HUES64 (cell line): ENCODE results near the gene LIMK2.
"Not testable (repeated sequence)": the region's sequence is repeated elsewhere in the genome, so short reads cannot be mapped to it uniquely, and the experiment has no call there.

Source experiments
- H3K27ac ChIP-seq: 2 replicates; pipeline ENCODE4 v1.7.0; 2013; ENCODE audit warnings: low read depth, low read length, inconsistent platforms
- H3K27me3 ChIP-seq: 2 replicates; pipeline ENCODE4 v1.6.1; 2013; ENCODE audit warnings: mild to moderate bottlenecking, low read length; ENCODE audit not compliant: insufficient read depth
- H3K36me3 ChIP-seq: 2 replicates; pipeline ENCODE4 v1.6.1; 2013; ENCODE audit warnings: mild to moderate bottlenecking, low read length; ENCODE audit not compliant: insufficient read depth
- H3K4me1 ChIP-seq: 2 replicates; pipeline ENCODE4 v1.6.1; 2013; ENCODE audit warnings: mild to moderate bottlenecking, low read length, moderate library complexity; ENCODE audit not compliant: insufficient read depth
- H3K4me3 ChIP-seq: 2 replicates; pipeline ENCODE4 v1.5.1; 2013; ENCODE audit warnings: mild to moderate bottlenecking, low read length, moderate library complexity
- H3K9ac ChIP-seq: 2 replicates; pipeline ENCODE4 v1.6.1; 2013; ENCODE audit warnings: mild to moderate bottlenecking, low read depth, low read length
- H3K9me3 ChIP-seq: 2 replicates; pipeline ENCODE4 v1.6.1; 2013; ENCODE audit warnings: low read depth, low read length; ENCODE audit not compliant: insufficient read depth
- WGBS: fragments of 150-250, 120-280 bp; methylation state at CpG from one replicate; pipeline ENCODE4 v1.1.7; 2013; ENCODE audit warnings: missing lambda C conversion rate; 5-methylcytosine and 5-hydroxymethylcytosine counted together

The LIMK2 gene

DNA sequence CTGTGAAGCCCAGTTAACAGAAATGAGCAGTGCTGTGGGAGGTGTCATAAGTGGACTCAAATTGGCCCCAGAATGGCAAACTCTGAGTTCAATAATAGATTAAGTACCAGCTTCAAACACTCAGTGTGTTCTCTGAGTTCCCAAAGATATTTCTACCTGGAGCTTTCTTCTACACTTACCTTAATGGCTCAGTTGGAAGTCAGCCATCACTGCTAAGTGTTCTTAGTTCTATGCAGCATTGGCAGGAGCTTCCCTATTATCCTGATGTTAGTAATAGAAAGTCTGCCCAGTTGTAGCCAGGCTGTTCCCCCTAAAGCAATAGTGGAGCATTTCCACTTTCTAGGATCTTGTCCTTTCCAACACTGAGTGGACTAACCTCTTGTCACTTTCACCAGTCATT, 89.9 kb downstream of the LIMK2 start:
- Histone ChIP-seq H3K36me3 (no peaks in the 10 kb centered on the region), H3K27me3 (no peaks in the 10 kb centered on the region), H3K9ac (no peak overlapping the region), H3K4me3 (no peak overlapping the region), H3K9me3 (no peaks in the 10 kb centered on the region), H3K27ac (no peak overlapping the region), H3K4me1 (no peaks in the 10 kb centered on the region)

GRCh38 chr22:31302537-31302936, 90.4 kb downstream of the LIMK2 start:
- Histone ChIP-seq H3K27ac (no peak overlapping the region), H3K4me3 (no peak overlapping the region), H3K36me3 (no peaks in the 10 kb centered on the region), H3K4me1 (no peaks in the 10 kb centered on the region), H3K27me3 (no peaks in the 10 kb centered on the region), H3K9me3 (no peaks in the 10 kb centered on the region), H3K9ac (no peak overlapping the region)
- WGBS: 97% methylated on average over 3 of the region's 3 CpGs

GRCh38 chr22:31305194-31305593, 93.1 kb downstream of the LIMK2 start:
- WGBS: 91% methylated on average over 3 of the region's 3 CpGs
- Histone ChIP-seq H3K4me1 (no peaks in the 10 kb centered on the region), H3K36me3 (no peaks in the 10 kb centered on the region), H3K9ac (no peak overlapping the region), H3K9me3 (no peaks in the 10 kb centered on the region), H3K4me3 (no peak overlapping the region), H3K27ac (no peak overlapping the region), H3K27me3 (no peaks in the 10 kb centered on the region)

DNA sequence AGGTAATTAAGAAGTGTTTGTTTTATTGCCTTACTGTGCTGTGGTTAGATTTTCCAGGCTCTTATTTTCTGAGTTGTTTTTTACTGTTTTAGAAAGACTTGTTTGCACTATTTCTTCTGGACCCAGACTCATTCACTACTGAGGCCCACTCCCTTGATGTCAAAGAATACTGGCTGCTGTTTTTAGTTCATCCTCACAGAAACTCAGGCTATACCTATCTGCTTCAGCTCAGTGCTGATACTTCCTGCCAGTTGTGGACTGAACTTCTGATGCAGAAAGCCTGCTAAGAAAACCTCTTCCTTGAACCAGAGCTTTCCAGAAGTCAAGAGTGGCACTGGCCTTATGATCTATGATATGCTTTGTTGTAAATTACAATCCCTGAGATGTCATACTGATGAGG, 96.1 kb downstream of the LIMK2 start:
- Histone ChIP-seq H3K4me1 (no peaks in the 10 kb centered on the region), H3K27ac (no peak overlapping the region), H3K9me3 (no peaks in the 10 kb centered on the region), H3K36me3 (no peaks in the 10 kb centered on the region), H3K27me3 (no peaks in the 10 kb centered on the region), H3K4me3 (no peak overlapping the region), H3K9ac (no peak overlapping the region)

GRCh38 chr22:31313366-31314147, 101.5 kb downstream of the LIMK2 start:
- Histone ChIP-seq H3K27ac (peak overlapping the region; percentile 48; the same call in 1 of the 2 replicates), H3K4me3 (no peak overlapping the region), H3K9me3 (peaks cover 9% of the 10 kb centered on the region; the same call in 1 of the 2 replicates), H3K9ac (peak overlapping the region; percentile 59; the same call in 1 of the 2 replicates), H3K36me3 (no peaks in the 10 kb centered on the region), H3K27me3 (no peaks in the 10 kb centered on the region), H3K4me1 (peaks cover 3% of the 10 kb centered on the region)
- WGBS: 66% methylated on average over 6 of the region's 6 CpGs

- not testable (repeated sequence) for H3K9me3 ChIP-seq, H3K36me3 ChIP-seq, H3K27ac ChIP-seq, H3K4me1 ChIP-seq, H3K9ac ChIP-seq, H3K27me3 ChIP-seq, H3K4me3 ChIP-seq
- WGBS: 90% methylated on average over 1 of the region's 1 CpG
These were observed 102.1 kb downstream of the LIMK2 start for GRCh38 chr22:31314220-31314619.

DNA sequence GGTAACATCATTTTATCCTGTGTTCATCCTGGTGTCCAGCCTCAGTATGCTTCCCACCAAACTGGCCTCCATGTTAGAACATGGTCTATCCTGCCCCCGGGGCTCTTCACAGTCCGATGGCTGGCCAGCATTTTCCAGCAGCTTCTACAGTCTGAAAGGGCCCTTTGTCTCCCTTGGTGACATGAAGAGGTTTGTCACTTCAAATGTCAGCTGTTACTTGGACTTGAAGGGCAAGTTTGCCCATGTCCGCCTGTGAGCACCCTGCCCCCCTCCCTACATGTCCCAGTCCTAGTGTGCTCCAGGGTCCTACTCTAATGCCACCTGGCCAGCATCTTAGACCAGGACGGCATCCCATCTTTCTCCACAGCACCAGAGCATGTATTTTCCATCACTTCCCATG, 109.3 kb downstream of the LIMK2 start:
- no peak overlapping the region for H3K27ac ChIP-seq
- no peak overlapping the region for H3K9ac ChIP-seq
- H3K4me1 ChIP-seq: no peaks in the 10 kb centered on the region
- no peaks in the 10 kb centered on the region for H3K27me3 ChIP-seq
- 91% methylated on average over 4 of the region's 4 CpGs for WGBS
- peaks cover 28% of the 10 kb centered on the region for H3K36me3 ChIP-seq
- H3K4me3 ChIP-seq: no peak overlapping the region
- H3K9me3 ChIP-seq: no peaks in the 10 kb centered on the region

DNA sequence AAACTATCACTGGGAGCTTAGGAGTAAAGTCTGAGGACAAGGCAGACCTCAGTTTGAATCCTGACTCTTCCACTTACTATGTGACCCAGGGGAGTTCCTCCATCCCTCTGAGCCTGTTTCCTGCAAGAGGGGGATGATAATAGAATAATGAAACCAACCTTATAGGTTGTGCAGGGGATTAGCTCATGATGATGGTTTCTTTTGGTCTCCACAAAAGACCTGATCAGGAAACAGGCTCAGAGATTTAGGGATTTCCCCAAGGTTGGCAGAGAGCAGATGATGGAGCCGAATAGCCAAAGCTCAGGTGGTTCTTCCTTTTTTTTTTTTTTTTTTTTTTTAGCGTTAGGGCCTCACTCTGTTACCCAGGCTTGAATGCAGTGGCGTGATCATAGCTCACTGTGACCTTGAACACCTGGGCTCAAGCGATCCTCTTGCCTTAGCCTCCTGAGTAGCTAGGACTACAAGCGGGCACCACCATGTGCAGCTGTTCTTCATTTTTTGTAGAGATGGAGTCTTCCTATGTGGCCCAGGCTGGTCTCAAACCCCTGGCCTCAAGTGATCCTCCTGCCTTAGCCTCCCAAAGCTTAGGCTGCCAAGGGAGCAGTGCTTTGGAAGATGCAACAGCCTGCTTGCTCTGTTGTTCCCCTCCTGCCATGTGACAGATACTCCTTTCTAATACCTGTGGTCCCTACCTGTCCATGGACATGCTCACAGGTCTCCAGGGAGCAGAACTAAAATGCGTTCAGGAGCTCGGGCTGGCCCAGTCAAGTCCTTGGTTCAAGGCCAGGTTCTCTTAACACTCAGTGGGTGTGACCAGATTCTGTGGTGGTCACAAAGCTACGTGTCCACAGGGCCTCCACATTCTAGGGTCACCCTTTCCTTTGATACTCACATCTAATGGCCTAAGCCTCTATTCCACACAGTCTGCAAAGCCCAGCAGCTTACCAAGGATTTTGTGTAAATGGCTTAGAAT, 111.8 kb downstream of the LIMK2 start:
- Histone ChIP-seq H3K4me3 (no peak overlapping the region), H3K9ac (no peak overlapping the region), H3K27ac (no peak overlapping the region), H3K4me1 (peaks cover 8% of the 10 kb centered on the region; the same call in 1 of the 2 replicates), H3K9me3 (no peaks in the 10 kb centered on the region), H3K36me3 (peaks cover 53% of the 10 kb centered on the region), H3K27me3 (no peaks in the 10 kb centered on the region)
- 93% methylated on average over 8 of the region's 8 CpGs for WGBS

- Histone ChIP-seq H3K4me1 (peaks cover 12% of the 10 kb centered on the region; the same call in 1 of the 2 replicates), H3K9ac (no peak overlapping the region), H3K9me3 (no peaks in the 10 kb centered on the region), H3K4me3 (no peak overlapping the region), H3K27ac (no peak overlapping the region), H3K27me3 (no peaks in the 10 kb centered on the region), H3K36me3 (peaks cover 80% of the 10 kb centered on the region)
- WGBS: 95% methylated on average over 9 of the region's 9 CpGs
These were observed 114.8 kb downstream of the LIMK2 start for GRCh38 chr22:31326877-31327276.

GRCh38 chr22:31327806-31328543, 115.9 kb downstream of the LIMK2 start:
- Histone ChIP-seq H3K36me3 (peaks cover 91% of the 10 kb centered on the region), H3K4me1 (peaks cover 12% of the 10 kb centered on the region; the same call in 1 of the 2 replicates), H3K27me3 (no peaks in the 10 kb centered on the region), H3K9ac (no peak overlapping the region), H3K9me3 (no peaks in the 10 kb centered on the region), H3K4me3 (no peak overlapping the region), H3K27ac (no peak overlapping the region)
- 87% methylated on average over 9 of the region's 9 CpGs for WGBS
